ENCODE measurements around the gene CSGALNACT2.

GRCh38 chr10:43219848-43220247, 81.6 kb downstream of the CSGALNACT2 start:
- no peak for TF ChIP-seq CTCF (IDR thresholded peaks at IDR 0.05; ENCODE audit: low read depth, low read length)
- no peak for TF ChIP-seq POLR2A (IDR thresholded peaks at IDR 0.05; ENCODE audit: extremely low read depth, insufficient read length)

Measured in NB4 (cell line).